Neural cell (in vitro differentiated cells): ENCODE measurements around the gene LDLRAD4. TPM values are rescaled to one million over a fixed set of nuclear protein-coding genes. Genes with fewer than 3 reads are reported as not detected.

ENCODE experiments used
- H2AFZ ChIP-seq: fragments of 200-600, 300-800 bp; sonication (generic), shearing (Covaris generic); 2 replicates; pipeline ENCODE4 v1.6.0; 2014; ENCODE audit warnings: low read depth, mild to moderate bottlenecking, antibody characterized with exemption, low read length, moderate library complexity
- H3F3A ChIP-seq: fragments of 200-600 bp; shearing (Covaris generic); 2 replicates; pipeline ENCODE4 v1.6.1; 2016; ENCODE audit warnings: mild to moderate bottlenecking, moderate library complexity, mixed read lengths, antibody characterized with exemption, low read length; ENCODE audit not compliant: insufficient read depth, poor library complexity, severe bottlenecking
- H3K27ac ChIP-seq: fragments of 200-600, 300-800 bp; sonication (generic), shearing (Covaris generic); 2 replicates; pipeline ENCODE4 v1.5.1; 2014; ENCODE audit warnings: mild to moderate bottlenecking, low read length, moderate library complexity
- H3K27me3 ChIP-seq: fragments of 300-800, 200-600 bp; sonication (generic), shearing (Covaris generic); 2 replicates; pipeline ENCODE4 v1.6.0; 2014; ENCODE audit warnings: mild to moderate bottlenecking, low read depth, low read length, moderate library complexity; ENCODE audit not compliant: insufficient read depth
- H3K36me3 ChIP-seq: fragments of 300-800, 200-600 bp; sonication (generic), shearing (Covaris generic); 2 replicates; pipeline ENCODE4 v1.5.1; 2014; ENCODE audit warnings: mild to moderate bottlenecking, antibody characterized with exemption, low read length, moderate library complexity; ENCODE audit not compliant: insufficient read depth
- H3K4me2 ChIP-seq: fragments of 300-800, 200-600 bp; sonication (generic), shearing (Covaris generic); 2 replicates; pipeline ENCODE4 v1.6.0; 2014; ENCODE audit warnings: mild to moderate bottlenecking, low read length
- H3K4me3 ChIP-seq: fragments of 300-800, 200-600 bp; sonication (generic), shearing (Covaris generic); 2 replicates; pipeline ENCODE4 v1.5.1; 2014; ENCODE audit warnings: mild to moderate bottlenecking, low read length, moderate library complexity
- H3K79me2 ChIP-seq: fragments of 200-600 bp; shearing (Covaris generic); replicated peaks from 2 replicates; pipeline ENCODE4 v1.6.0; 2014; ENCODE audit warnings: mild to moderate bottlenecking, low read length, moderate library complexity; ENCODE audit not compliant: insufficient read depth
- H3K9ac ChIP-seq: fragments of 300-800, 200-600 bp; sonication (generic), shearing (Covaris generic); 2 replicates; pipeline ENCODE4 v1.6.1; 2016; ENCODE audit warnings: mild to moderate bottlenecking, low read length, mixed read lengths
- H3K9me2 ChIP-seq: fragments of 200-600 bp; shearing (Covaris generic); 2 replicates; pipeline ENCODE4 v1.6.1; 2016; ENCODE audit warnings: mild to moderate bottlenecking, low read length, mixed read lengths; ENCODE audit not compliant: insufficient read depth
- H3K9me3 ChIP-seq: fragments of 200-600, 300-800 bp; sonication (generic), shearing (Covaris generic); 2 replicates; pipeline ENCODE4 v1.6.1; 2016; ENCODE audit warnings: mild to moderate bottlenecking, mixed run types, low read length, moderate library complexity, mixed read lengths
- H4K20me1 ChIP-seq: fragments of 200-600 bp; shearing (Covaris generic); 2 replicates; pipeline ENCODE4 v1.6.1; 2016; ENCODE audit warnings: mild to moderate bottlenecking, mixed run types; ENCODE audit not compliant: insufficient read depth
- EP300 ChIP-seq: fragments of 450-650 bp; conservative IDR thresholded peaks from 2 replicates; pipeline ENCODE4 v1.6.1; 2014; ENCODE audit warnings: antibody characterized with exemption, mild to moderate bottlenecking, moderate library complexity; ENCODE audit not compliant: poor library complexity, severe bottlenecking
- EZH2 ChIP-seq: fragments of 200-600, 300-800 bp; shearing (Covaris generic), sonication (generic); IDR thresholded peaks from 2 replicates; pipeline ENCODE4 v1.6.1; 2014; ENCODE audit warnings: antibody characterized with exemption, low read length, borderline replicate concordance, mild to moderate bottlenecking; ENCODE audit not compliant: insufficient read depth, poor library complexity, severe bottlenecking
- MXI1 ChIP-seq: fragments of 450-650 bp; conservative IDR thresholded peaks from 2 replicates; pipeline ENCODE4 v1.6.1; 2014; ENCODE audit warnings: antibody characterized with exemption, mild to moderate bottlenecking; ENCODE audit not compliant: poor library complexity, severe bottlenecking
- POLR2AphosphoS5 ChIP-seq: IDR thresholded peaks from 2 replicates; pipeline ENCODE4 v1.6.1; 2012
- RAD21 ChIP-seq: fragments of 450-650 bp; conservative IDR thresholded peaks from 2 replicates; pipeline ENCODE4 v1.6.1; 2014; ENCODE audit warnings: antibody characterized with exemption, mild to moderate bottlenecking, moderate library complexity
- SMC3 ChIP-seq: fragments of 450-650 bp; conservative IDR thresholded peaks from 2 replicates; pipeline ENCODE4 v1.6.1; 2014; ENCODE audit warnings: antibody characterized with exemption, mild to moderate bottlenecking, moderate library complexity; ENCODE audit not compliant: poor library complexity
- TAF1 ChIP-seq: IDR thresholded peaks from 2 replicates; pipeline ENCODE4 v1.6.1; 2012; ENCODE audit warnings: low read depth
- polyA plus RNA-seq: library from polyadenylated mRNA; depleted of rRNA; stranded (reverse); fragments of >200 nt; gene quantifications from 2 replicates; pipeline ENCODE4 v1.2.3, GENCODE V29; 2014
- TF ChIP-seq, protein P1 (sequence below): IDR thresholded peaks from 2 replicates; pipeline ENCODE4 v1.6.1; 2012; ENCODE audit warnings: borderline replicate concordance
- TF ChIP-seq, protein P2 (sequence below): fragments of 450-650 bp; IDR thresholded peaks from 2 replicates; pipeline ENCODE4 v1.5.1; 2014; ENCODE audit warnings: antibody characterized with exemption, mild to moderate bottlenecking, moderate library complexity; ENCODE audit not compliant: poor library complexity, severe bottlenecking

Gene LDLRAD4
- polyA plus RNA-seq, 1 donor from 2014 or later, result 3.7 TPM

DNA sequence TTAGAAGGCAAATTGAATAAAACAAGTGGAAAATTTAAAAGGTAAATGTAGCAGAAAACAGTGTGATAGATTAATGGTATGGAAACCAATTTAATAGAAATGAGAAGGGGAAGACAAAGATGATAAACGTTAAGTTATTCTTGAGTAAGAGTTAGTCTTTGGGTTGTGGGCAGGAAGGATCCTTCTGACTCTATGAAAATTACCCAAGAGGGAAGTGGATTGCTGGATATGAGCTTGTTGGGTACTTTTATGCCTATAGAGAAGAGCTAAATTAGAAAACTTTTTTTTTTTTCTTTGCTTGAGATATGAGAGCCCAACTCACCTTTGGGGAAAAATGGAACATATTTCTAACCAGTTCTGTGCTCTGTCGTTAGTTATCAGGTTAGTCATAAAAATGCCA is 144.0 kb downstream of the LDLRAD4 start:
- H4K20me1 ChIP-seq, result no peaks in the 10 kb centered on the region
- no peak overlapping the region for H3K27ac ChIP-seq
- H3K4me2 ChIP-seq, result no peak overlapping the region
- no peaks in the 10 kb centered on the region for H3K27me3 ChIP-seq
- H3K9ac ChIP-seq, result no peak overlapping the region
- no peaks in the 10 kb centered on the region for H3F3A ChIP-seq
- no peaks in the 10 kb centered on the region for H3K36me3 ChIP-seq
- TF ChIP-seq MXI1 (no peak), EP300 (no peak), POLR2AphosphoS5 (no peak), SMC3 (no peak), TAF1 (no peak)
- TF ChIP-seq, protein P1, sequence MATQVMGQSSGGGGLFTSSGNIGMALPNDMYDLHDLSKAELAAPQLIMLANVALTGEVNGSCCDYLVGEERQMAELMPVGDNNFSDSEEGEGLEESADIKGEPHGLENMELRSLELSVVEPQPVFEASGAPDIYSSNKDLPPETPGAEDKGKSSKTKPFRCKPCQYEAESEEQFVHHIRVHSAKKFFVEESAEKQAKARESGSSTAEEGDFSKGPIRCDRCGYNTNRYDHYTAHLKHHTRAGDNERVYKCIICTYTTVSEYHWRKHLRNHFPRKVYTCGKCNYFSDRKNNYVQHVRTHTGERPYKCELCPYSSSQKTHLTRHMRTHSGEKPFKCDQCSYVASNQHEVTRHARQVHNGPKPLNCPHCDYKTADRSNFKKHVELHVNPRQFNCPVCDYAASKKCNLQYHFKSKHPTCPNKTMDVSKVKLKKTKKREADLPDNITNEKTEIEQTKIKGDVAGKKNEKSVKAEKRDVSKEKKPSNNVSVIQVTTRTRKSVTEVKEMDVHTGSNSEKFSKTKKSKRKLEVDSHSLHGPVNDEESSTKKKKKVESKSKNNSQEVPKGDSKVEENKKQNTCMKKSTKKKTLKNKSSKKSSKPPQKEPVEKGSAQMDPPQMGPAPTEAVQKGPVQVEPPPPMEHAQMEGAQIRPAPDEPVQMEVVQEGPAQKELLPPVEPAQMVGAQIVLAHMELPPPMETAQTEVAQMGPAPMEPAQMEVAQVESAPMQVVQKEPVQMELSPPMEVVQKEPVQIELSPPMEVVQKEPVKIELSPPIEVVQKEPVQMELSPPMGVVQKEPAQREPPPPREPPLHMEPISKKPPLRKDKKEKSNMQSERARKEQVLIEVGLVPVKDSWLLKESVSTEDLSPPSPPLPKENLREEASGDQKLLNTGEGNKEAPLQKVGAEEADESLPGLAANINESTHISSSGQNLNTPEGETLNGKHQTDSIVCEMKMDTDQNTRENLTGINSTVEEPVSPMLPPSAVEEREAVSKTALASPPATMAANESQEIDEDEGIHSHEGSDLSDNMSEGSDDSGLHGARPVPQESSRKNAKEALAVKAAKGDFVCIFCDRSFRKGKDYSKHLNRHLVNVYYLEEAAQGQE, result no peak
- no peaks in the 10 kb centered on the region for H3K9me2 ChIP-seq
- no peaks in the 10 kb centered on the region for H3K9me3 ChIP-seq
- no peak overlapping the region for H3K4me3 ChIP-seq
- H3K79me2 ChIP-seq, result no peaks in the 10 kb centered on the region
- H2AFZ ChIP-seq, result no peak overlapping the region

DNA sequence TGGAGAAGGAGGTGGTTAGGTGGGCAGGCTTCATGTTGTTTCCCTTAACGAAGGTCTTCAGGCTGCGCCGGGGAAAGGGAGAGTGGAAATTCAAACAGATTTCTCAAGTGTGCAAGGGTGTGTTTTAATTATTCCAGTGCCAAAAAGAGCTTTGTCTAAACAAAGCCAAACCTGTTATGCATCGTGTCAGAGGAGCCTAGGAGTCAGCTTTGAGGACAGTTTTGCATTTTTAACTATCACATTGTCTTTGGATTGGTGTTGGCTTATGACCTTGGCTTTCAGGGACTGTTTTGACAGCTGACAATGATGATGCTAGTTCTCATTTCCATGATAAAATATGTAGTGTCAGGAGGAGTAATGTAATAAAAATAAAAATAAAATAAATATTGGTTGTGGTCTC is 144.8 kb downstream of the LDLRAD4 start:
- Histone ChIP-seq H3F3A (no peaks in the 10 kb centered on the region), H3K79me2 (no peaks in the 10 kb centered on the region), H4K20me1 (no peaks in the 10 kb centered on the region), H3K9me3 (no peaks in the 10 kb centered on the region), H3K4me2 (no peak overlapping the region), H3K9me2 (no peaks in the 10 kb centered on the region), H3K27me3 (no peaks in the 10 kb centered on the region), H3K9ac (no peak overlapping the region), H3K4me3 (no peak overlapping the region), H2AFZ (no peak overlapping the region), H3K36me3 (no peaks in the 10 kb centered on the region), H3K27ac (no peak overlapping the region)
- TF ChIP-seq TAF1 (no peak), SMC3 (no peak), MXI1 (no peak), EP300 (no peak), EZH2 (no peak), POLR2AphosphoS5 (no peak), RAD21 (no peak)
- TF ChIP-seq, protein P1, result no peak
- TF ChIP-seq, protein P2, sequence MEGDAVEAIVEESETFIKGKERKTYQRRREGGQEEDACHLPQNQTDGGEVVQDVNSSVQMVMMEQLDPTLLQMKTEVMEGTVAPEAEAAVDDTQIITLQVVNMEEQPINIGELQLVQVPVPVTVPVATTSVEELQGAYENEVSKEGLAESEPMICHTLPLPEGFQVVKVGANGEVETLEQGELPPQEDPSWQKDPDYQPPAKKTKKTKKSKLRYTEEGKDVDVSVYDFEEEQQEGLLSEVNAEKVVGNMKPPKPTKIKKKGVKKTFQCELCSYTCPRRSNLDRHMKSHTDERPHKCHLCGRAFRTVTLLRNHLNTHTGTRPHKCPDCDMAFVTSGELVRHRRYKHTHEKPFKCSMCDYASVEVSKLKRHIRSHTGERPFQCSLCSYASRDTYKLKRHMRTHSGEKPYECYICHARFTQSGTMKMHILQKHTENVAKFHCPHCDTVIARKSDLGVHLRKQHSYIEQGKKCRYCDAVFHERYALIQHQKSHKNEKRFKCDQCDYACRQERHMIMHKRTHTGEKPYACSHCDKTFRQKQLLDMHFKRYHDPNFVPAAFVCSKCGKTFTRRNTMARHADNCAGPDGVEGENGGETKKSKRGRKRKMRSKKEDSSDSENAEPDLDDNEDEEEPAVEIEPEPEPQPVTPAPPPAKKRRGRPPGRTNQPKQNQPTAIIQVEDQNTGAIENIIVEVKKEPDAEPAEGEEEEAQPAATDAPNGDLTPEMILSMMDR, result no peak
